Measurements from ENCODE around the gene MORF4L2.

DNA sequence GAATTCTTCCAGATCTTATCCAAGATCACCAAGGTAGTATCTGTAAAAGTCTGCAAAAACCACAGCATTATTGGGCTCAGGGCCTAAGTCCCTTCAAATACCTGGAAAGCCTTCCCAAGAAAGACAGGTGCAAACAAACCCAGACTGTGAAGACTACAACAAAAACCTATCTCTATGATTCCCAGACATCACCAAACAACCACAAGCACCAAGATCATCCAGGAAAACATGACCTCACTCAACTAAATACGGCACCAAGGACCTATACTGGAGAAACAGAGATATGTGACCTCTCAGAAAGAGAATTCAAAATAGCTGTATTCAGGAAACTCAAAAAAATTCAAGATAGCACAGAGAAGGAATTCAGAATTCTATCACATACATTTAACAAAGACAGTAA, 42.4 kb downstream of the MORF4L2 start:
- TF ChIP-seq, protein P1, sequence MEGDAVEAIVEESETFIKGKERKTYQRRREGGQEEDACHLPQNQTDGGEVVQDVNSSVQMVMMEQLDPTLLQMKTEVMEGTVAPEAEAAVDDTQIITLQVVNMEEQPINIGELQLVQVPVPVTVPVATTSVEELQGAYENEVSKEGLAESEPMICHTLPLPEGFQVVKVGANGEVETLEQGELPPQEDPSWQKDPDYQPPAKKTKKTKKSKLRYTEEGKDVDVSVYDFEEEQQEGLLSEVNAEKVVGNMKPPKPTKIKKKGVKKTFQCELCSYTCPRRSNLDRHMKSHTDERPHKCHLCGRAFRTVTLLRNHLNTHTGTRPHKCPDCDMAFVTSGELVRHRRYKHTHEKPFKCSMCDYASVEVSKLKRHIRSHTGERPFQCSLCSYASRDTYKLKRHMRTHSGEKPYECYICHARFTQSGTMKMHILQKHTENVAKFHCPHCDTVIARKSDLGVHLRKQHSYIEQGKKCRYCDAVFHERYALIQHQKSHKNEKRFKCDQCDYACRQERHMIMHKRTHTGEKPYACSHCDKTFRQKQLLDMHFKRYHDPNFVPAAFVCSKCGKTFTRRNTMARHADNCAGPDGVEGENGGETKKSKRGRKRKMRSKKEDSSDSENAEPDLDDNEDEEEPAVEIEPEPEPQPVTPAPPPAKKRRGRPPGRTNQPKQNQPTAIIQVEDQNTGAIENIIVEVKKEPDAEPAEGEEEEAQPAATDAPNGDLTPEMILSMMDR (IDR thresholded peaks at IDR 0.05): no peak
- TF ChIP-seq POLR2A (IDR thresholded peaks at IDR 0.05): no peak
